ENCODE measurements around the gene SPATA46. TPM values are rescaled to one million over a fixed set of nuclear protein-coding genes. Genes with fewer than 3 reads are reported as not detected.

Gene SPATA46
- total RNA-seq, 3 donors from 2014 or later (not counting 1 experiment from before 2014, with no cell fraction given): not detected

Other genes starting within 250 kb of the SPATA46 start
- gene C1orf226, start 4.9 kb upstream of the SPATA46 start, total RNA-seq: under 1 TPM; 0.09 to 0.34 (median 0.13) TPM
- 100 to 1,000 TPM; 133 to 250 (median 143) TPM for gene SH2D1B, start 35.3 kb upstream of the SPATA46 start, total RNA-seq
- 100 to 1,000 TPM in 1 of 3 donors, 10 to 100 TPM in 2; 87.7 to 100 (median 99.1) TPM for gene UHMK1, start 121.0 kb upstream of the SPATA46 start, total RNA-seq
- 100 to 1,000 TPM in 1 of 3 donors, 10 to 100 TPM in 2; 69.2 to 109 (median 74.2) TPM for gene UAP1, start 184.9 kb upstream of the SPATA46 start, total RNA-seq